ENCODE measurements around the gene UAP1L1. TPM values are rescaled to one million over a fixed set of nuclear protein-coding genes. Genes with fewer than 3 reads are reported as not detected.

Gene UAP1L1
- total and polyA plus RNA-seq, 9 of the 15 experiments (the other 6 are each of a cell fraction or from before 2014, with no cell fraction given): 0.20 to 8.6 (median 3.7) TPM

DNA sequence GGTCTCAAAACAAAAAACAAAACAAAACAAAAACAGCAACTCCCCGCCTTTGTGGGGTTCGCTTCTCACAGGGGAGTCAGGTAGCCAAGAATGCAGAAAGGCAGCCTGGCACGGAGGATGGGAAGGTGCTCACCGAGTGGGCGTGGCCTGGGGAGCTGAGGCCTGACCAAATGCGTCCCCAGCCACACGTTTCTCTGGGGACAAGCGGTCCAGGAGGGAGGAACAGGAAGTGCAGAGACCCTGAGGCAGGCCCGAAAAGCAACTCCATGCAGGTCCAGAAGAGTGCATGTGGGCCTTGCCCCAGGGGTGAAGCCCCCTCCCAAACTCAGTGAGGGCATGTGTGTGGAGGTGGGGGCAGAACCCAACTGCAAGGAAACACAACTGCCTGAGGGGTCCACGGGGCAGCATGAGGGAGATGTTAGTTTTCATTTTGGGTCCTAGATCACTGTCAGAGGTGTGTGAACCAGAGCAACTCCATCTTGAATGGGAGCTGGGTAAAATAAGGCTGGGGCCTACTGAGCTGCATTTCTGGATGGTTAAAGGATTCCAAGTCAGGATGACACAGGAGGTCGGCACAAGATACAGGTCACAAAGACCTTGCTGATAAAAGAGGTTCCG is 2.6 kb upstream of the UAP1L1 start (continued):
- TF ChIP-seq LCOR (CRISPR knock-in tag; IDR thresholded peaks at IDR 0.05) (0 out of 2 replicates have a peak, but pooled peaks have one; percentile 67), ZFPM2 (CRISPR knock-in tag; IDR thresholded peaks at IDR 0.05) (peak; percentile 99), NFXL1 (CRISPR knock-in tag; IDR thresholded peaks at IDR 0.05) (peak; percentile 99), HNRNPK (IDR thresholded peaks at IDR 0.05; ENCODE audit: low read depth, low read length, poor library complexity, severe bottlenecking) (no peak), SIX5 (IDR thresholded peaks at IDR 0.05; ENCODE audit: borderline replicate concordance in 1 of 2, insufficient read depth in 1 of 2, low read depth in 1 of 2, low read length in 2 of 2) (no peak), TCFL5 (CRISPR knock-in tag; conservative IDR thresholded peaks at IDR 0.05) (peak; percentile 96), E2F3 (CRISPR knock-in tag; IDR thresholded peaks at IDR 0.05) (peak; percentile 100), ZBTB26 (CRISPR knock-in tag; IDR thresholded peaks at IDR 0.05) (peak; percentile 99), PRMT5 (CRISPR knock-in tag; IDR thresholded peaks at IDR 0.05) (no peak), ZZZ3 (IDR thresholded peaks at IDR 0.05) (no peak), CLOCK (CRISPR knock-in tag; IDR thresholded peaks at IDR 0.05; ENCODE audit: borderline replicate concordance) (peak; percentile 96), NFIC (IDR thresholded peaks at IDR 0.05) (no peak), U2AF1 (optimal IDR thresholded peaks at IDR 0.05; ENCODE audit: low read depth, low read length) (no peak), NR4A1 (CRISPR knock-in tag; IDR thresholded peaks at IDR 0.05) (peak; percentile 100), NR4A1 (tag; IDR thresholded peaks at IDR 0.05) (peak; percentile 100), VEZF1 (CRISPR knock-in tag; IDR thresholded peaks at IDR 0.05) (peak; percentile 83), CEBPB (tag; IDR thresholded peaks at IDR 0.05) (no peak), ZNF436 (CRISPR knock-in tag; IDR thresholded peaks at IDR 0.05) (no peak), ESRRB (CRISPR knock-in tag; IDR thresholded peaks at IDR 0.05; ENCODE audit: borderline replicate concordance) (peak; percentile 91), NFIX (CRISPR knock-in tag; IDR thresholded peaks at IDR 0.05; ENCODE audit: low read depth) (peak; percentile 70), RAD21 (CRISPR knock-in tag; conservative IDR thresholded peaks at IDR 0.05 in 1 of 2, IDR thresholded peaks at IDR 0.05 in 1 of 2) (peak in 1 of 2 experiments; percentile 43; a peak in 2 of 4 replicates)
- TF ChIP-seq, protein P1, sequence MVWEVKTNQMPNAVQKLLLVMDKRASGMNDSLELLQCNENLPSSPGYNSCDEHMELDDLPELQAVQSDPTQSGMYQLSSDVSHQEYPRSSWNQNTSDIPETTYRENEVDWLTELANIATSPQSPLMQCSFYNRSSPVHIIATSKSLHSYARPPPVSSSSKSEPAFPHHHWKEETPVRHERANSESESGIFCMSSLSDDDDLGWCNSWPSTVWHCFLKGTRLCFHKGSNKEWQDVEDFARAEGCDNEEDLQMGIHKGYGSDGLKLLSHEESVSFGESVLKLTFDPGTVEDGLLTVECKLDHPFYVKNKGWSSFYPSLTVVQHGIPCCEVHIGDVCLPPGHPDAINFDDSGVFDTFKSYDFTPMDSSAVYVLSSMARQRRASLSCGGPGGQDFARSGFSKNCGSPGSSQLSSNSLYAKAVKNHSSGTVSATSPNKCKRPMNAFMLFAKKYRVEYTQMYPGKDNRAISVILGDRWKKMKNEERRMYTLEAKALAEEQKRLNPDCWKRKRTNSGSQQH (CRISPR knock-in tag; IDR thresholded peaks at IDR 0.05): peak; percentile 99

All from K562 (cell line).